Measurements from ENCODE around the gene METTL9. TPM values are rescaled to one million over a fixed set of nuclear protein-coding genes. Genes with fewer than 3 reads are reported as not detected.

The METTL9 gene
- total and polyA plus RNA-seq, 2 of the 4 experiments (the other 2 are of a cell fraction) = 54.8 to 95.5 TPM

DNA sequence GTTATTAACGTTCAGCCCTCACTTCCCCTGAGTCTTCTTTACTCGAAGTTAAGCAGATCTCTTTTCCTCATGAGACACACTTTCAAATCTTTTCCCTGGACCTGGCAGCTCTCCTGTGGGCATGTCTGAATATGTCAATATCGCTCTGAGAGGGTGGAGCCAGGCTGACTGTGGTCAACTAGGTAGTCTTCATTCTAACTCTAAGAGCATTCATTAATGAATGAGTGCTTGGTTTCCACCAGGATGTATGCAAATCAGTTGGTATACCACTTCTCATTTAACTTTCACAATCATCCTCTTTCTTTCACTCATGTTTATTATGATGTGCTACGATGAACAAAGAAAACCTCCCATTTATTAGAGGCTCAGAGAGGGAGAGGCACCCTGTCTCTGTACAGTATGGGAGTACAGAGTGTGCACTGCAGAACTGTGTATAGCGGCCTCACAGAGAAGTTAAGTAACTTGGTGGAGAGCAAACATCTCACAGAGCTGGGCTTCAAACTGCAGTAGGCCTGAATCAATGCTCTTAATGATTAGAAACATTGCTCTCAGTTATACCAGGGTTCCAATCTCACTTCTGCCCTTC lies 104.3 kb downstream of the METTL9 start:
- intact Hi-C loops (cut with micrococcal nuclease) = no loop called here
- TF ChIP-seq SMC3 (IDR thresholded peaks at IDR 0.05; ENCODE audit: low read depth, low read length) = no peak
- TF ChIP-seq BHLHE40 (IDR thresholded peaks at IDR 0.05; ENCODE audit: low read depth, low read length) = no peak
- no peak for TF ChIP-seq CEBPB (IDR thresholded peaks at IDR 0.05; ENCODE audit: low read depth, low read length)
- TF ChIP-seq CHD1 (IDR thresholded peaks at IDR 0.05; ENCODE audit: low read depth, low read length) = no peak
- TF ChIP-seq POLR2A (IDR thresholded peaks at IDR 0.05; ENCODE audit: low read depth, low read length) = no peak
- TF ChIP-seq RCOR1 (IDR thresholded peaks at IDR 0.05; ENCODE audit: insufficient replicate concordance, low read length) = no peak
- TF ChIP-seq, protein P1, sequence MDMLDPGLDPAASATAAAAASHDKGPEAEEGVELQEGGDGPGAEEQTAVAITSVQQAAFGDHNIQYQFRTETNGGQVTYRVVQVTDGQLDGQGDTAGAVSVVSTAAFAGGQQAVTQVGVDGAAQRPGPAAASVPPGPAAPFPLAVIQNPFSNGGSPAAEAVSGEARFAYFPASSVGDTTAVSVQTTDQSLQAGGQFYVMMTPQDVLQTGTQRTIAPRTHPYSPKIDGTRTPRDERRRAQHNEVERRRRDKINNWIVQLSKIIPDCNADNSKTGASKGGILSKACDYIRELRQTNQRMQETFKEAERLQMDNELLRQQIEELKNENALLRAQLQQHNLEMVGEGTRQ (IDR thresholded peaks at IDR 0.05; ENCODE audit: low read depth, low read length) = no peak
- no peak for TF ChIP-seq FOS (IDR thresholded peaks at IDR 0.05; ENCODE audit: low read depth, low read length)
- TF ChIP-seq RAD21 (IDR thresholded peaks at IDR 0.05; ENCODE audit: low read length) = no peak
- no peak for TF ChIP-seq NFE2L2 (IDR thresholded peaks at IDR 0.05; ENCODE audit: low read depth, low read length)
- Histone ChIP-seq H3K4ac (ENCODE audit: low read depth, low read length) (no peak overlapping the region), H2AK5ac (ENCODE audit: low read depth, low read length) (no peak overlapping the region), H3K27ac (ENCODE audit: insufficient read depth, low read length) (no peak overlapping the region), H4K91ac (ENCODE audit: insufficient read depth, low read depth, low read length) (no peak overlapping the region), H3K79me1 (ENCODE audit: low read depth in 1 of 2, low read length in 2 of 2) (no peaks in the 10 kb centered on the region), H2AK9ac (replicated peaks; ENCODE audit: low read depth, low read length, poor library complexity) (no peak overlapping the region), H4K8ac (ENCODE audit: low read depth in 2 of 2, low read length in 2 of 2) (no peak overlapping the region), H3K14ac (replicated peaks; ENCODE audit: low read depth, low read length) (no peak overlapping the region), H3K27me3 (ENCODE audit: control insufficient read depth, insufficient read depth, low read length) (peaks cover 5% of the 10 kb centered on the region; the same call in 1 of the 2 replicates), H4K5ac (ENCODE audit: low read depth, low read length) (no peak overlapping the region), H3K36me3 (ENCODE audit: control insufficient read depth, insufficient read depth, low read length) (no peaks in the 10 kb centered on the region), H3K4me2 (ENCODE audit: low read depth, low read length) (no peak overlapping the region), H4K20me1 (ENCODE audit: insufficient read depth, low read length) (no peaks in the 10 kb centered on the region), H2AFZ (replicated peaks; ENCODE audit: low read length, poor library complexity) (no peak overlapping the region), H3K18ac (ENCODE audit: low read depth, low read length) (no peak overlapping the region), H3K9ac (ENCODE audit: low read depth, low read length) (no peak overlapping the region), H3K9me3 (ENCODE audit: control insufficient read depth, insufficient read depth, low read length) (no peaks in the 10 kb centered on the region), H2BK5ac (ENCODE audit: low read depth, low read length, poor library complexity, severe bottlenecking) (no peak overlapping the region), H3K23ac (ENCODE audit: low read depth, low read length) (no peak overlapping the region), H3K4me1 (ENCODE audit: control insufficient read depth, insufficient read depth, low read length) (no peaks in the 10 kb centered on the region), H2BK20ac (ENCODE audit: low read depth, low read length) (no peak overlapping the region), H2BK120ac (ENCODE audit: low read depth, low read length) (no peak overlapping the region), H3K56ac (ENCODE audit: extremely low read depth, insufficient read depth, low read length) (no peak overlapping the region), H3K9me1 (ENCODE audit: insufficient read depth, low read length) (no peaks in the 10 kb centered on the region), H3K4me3 (ENCODE audit: insufficient read depth, low read depth, low read length) (no peak overlapping the region), H2BK15ac (ENCODE audit: low read depth, low read length) (no peak overlapping the region)
- dilution Hi-C loops (cut with HindIII; ENCODE audit: low sequenced_read_pairs, unreplicated experiment) = no loop called here
- POLR2A ChIA-PET (ENCODE audit: unreplicated experiment) = no interaction called here
- in situ Hi-C loops (cut with MboI; ENCODE audit: low sequenced_read_pairs) = loop anchor here (10.0 kb wide), 1 partner anchor 119 kb away; no protein-coding TSS in a partner anchor
- DNase-seq (no peak), ATAC-seq (ENCODE audit: low read depth) (no peak)
- no CpG with 5 or more reads among the region's 5 CpGs for WGBS, 2 experiments (ENCODE audit: extremely low coverage in 2 of 2, insufficient read length in 1 of 2)
- no TSS peak for BruUV-seq (replicated peaks)
- CTCF ChIA-PET = interaction anchor here (0.6 kb wide), 1 partner anchor 113 kb away, joined by 5 read pairs; no protein-coding TSS in a partner anchor
